DND-41 (cell line): ENCODE results near the gene TSPOAP1.
A peak's percentile ranks its signal among the peaks of the same experiment; 100 is the strongest.

Source experiments
- ATAC-seq: fragments of 200-7000 bp; cut with Tn5 transposase; 3 replicates; pipeline ENCODE4 v1.9.1; 2021; ENCODE audit warnings: low read depth; ENCODE audit not compliant: insufficient read depth
- DNase-seq: peaks from one replicate; pipeline ENCODE4 v3.0.0-alpha.2; 2020
- H2AFZ ChIP-seq: 2 replicates; pipeline ENCODE4 v1.6.0; 2012; ENCODE audit warnings: low read depth, low read length
- H3K27ac ChIP-seq: 2 replicates; pipeline ENCODE4 v1.5.1; 2012; ENCODE audit warnings: low read length, inconsistent platforms
- H3K27me3 ChIP-seq: fragments of 200-600 bp; sonication (generic); 2 replicates; pipeline ENCODE4 v1.6.0; 2012; ENCODE audit warnings: low read length, mild to moderate bottlenecking, inconsistent platforms; ENCODE audit not compliant: insufficient read depth, poor library complexity
- H3K36me3 ChIP-seq: 2 replicates; pipeline ENCODE4 v1.5.1; 2012; ENCODE audit warnings: low read length, inconsistent platforms; ENCODE audit not compliant: insufficient read depth
- H3K4me1 ChIP-seq: 2 replicates; pipeline ENCODE4 v1.5.1; 2012; ENCODE audit warnings: mild to moderate bottlenecking, low read length; ENCODE audit not compliant: insufficient read depth
- H3K4me2 ChIP-seq: 2 replicates; pipeline ENCODE4 v1.6.0; 2012; ENCODE audit warnings: mild to moderate bottlenecking, moderate library complexity, low read length, inconsistent platforms; ENCODE audit not compliant: insufficient read depth
- H3K4me3 ChIP-seq, 2 experiments: fragments of 200-600 bp in 1 of 2; shearing (Covaris generic) in 1 of 2; 2 replicates each; pipeline ENCODE4 v1.5.1; 2012 to 2016; ENCODE audit warnings: inconsistent platforms in 2 of 2, low read length in 2 of 2, mild to moderate bottlenecking in 2 of 2, low read depth in 1 of 2, moderate library complexity in 1 of 2
- H3K79me2 ChIP-seq: 2 replicates; pipeline ENCODE4 v1.6.0; 2012; ENCODE audit warnings: low read length, inconsistent platforms; ENCODE audit not compliant: insufficient read depth
- H3K9ac ChIP-seq: 2 replicates; pipeline ENCODE4 v1.6.0; 2012; ENCODE audit warnings: low read depth, mild to moderate bottlenecking, inconsistent platforms, low read length, moderate library complexity
- H3K9me3 ChIP-seq: 2 replicates; pipeline ENCODE4 v1.5.1; 2012; ENCODE audit warnings: low read length, moderate library complexity, mild to moderate bottlenecking, inconsistent platforms; ENCODE audit not compliant: insufficient read depth, severe bottlenecking
- H4K20me1 ChIP-seq: 2 replicates; pipeline ENCODE4 v1.6.0; 2012; ENCODE audit warnings: low read length; ENCODE audit not compliant: insufficient read depth
- EZH2 ChIP-seq: IDR thresholded peaks from 3 replicates; pipeline ENCODE4 v1.6.1; 2012; ENCODE audit warnings: borderline replicate concordance, low read depth, mild to moderate bottlenecking, moderate library complexity, low read length, inconsistent platforms; ENCODE audit not compliant: severe bottlenecking
- TF ChIP-seq, protein P1 (sequence below): IDR thresholded peaks from 2 replicates; pipeline ENCODE4 v1.5.1; 2012; ENCODE audit warnings: borderline replicate concordance, low read length, moderate library complexity, mild to moderate bottlenecking; ENCODE audit not compliant: poor library complexity, severe bottlenecking; ENCODE audit errors: extremely low read depth

TSPOAP1 gene

DNA sequence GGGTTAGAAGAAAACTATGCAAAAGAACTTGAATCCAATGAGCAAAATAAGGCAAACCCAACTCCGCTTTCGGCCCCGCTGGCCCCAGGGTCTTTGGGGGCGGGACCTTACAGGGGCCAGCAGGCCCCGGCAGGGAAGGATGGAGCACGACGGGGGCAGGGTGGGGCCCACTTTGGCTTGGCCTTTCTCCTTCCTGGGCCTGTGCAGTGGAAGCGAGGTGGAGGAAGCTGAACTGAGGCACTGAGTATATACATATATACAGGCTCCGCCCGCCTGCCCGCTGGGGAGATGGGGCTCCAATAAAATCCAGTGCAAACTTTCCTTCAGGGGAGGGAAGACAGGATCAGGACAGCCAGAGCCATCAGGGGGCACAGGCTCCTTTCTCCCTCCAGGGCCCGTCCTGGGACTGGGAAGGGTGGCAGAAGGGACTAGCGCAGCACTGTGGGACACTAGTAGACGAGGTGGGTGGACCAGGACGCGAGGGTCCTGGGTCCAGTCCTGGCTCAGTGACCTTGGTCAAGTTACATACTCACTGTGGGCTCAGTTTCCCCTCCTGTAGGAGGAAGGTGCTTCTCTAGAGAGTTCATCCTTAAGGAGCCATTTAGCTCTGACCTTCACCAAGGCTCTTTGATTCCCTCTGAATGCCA lies 27.0 kb downstream of the TSPOAP1 start:
- H4K20me1 ChIP-seq: no peaks in the 10 kb centered on the region
- TF ChIP-seq, protein P1, sequence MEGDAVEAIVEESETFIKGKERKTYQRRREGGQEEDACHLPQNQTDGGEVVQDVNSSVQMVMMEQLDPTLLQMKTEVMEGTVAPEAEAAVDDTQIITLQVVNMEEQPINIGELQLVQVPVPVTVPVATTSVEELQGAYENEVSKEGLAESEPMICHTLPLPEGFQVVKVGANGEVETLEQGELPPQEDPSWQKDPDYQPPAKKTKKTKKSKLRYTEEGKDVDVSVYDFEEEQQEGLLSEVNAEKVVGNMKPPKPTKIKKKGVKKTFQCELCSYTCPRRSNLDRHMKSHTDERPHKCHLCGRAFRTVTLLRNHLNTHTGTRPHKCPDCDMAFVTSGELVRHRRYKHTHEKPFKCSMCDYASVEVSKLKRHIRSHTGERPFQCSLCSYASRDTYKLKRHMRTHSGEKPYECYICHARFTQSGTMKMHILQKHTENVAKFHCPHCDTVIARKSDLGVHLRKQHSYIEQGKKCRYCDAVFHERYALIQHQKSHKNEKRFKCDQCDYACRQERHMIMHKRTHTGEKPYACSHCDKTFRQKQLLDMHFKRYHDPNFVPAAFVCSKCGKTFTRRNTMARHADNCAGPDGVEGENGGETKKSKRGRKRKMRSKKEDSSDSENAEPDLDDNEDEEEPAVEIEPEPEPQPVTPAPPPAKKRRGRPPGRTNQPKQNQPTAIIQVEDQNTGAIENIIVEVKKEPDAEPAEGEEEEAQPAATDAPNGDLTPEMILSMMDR: no peak
- TF ChIP-seq EZH2: no peak
- H3K27me3 ChIP-seq: no peaks in the 10 kb centered on the region
- DNase-seq (peak; percentile 3), ATAC-seq (no peak)
- H3K9me3 ChIP-seq: no peaks in the 10 kb centered on the region
- no peak overlapping the region for H3K27ac ChIP-seq
- no peak overlapping the region for H3K9ac ChIP-seq
- H3K4me1 ChIP-seq: no peaks in the 10 kb centered on the region
- H3K4me2 ChIP-seq: no peak overlapping the region
- H3K79me2 ChIP-seq: no peaks in the 10 kb centered on the region
- no peak overlapping the region for H2AFZ ChIP-seq
- H3K4me3 ChIP-seq: no peak overlapping the region
- H3K36me3 ChIP-seq: no peaks in the 10 kb centered on the region

DNA sequence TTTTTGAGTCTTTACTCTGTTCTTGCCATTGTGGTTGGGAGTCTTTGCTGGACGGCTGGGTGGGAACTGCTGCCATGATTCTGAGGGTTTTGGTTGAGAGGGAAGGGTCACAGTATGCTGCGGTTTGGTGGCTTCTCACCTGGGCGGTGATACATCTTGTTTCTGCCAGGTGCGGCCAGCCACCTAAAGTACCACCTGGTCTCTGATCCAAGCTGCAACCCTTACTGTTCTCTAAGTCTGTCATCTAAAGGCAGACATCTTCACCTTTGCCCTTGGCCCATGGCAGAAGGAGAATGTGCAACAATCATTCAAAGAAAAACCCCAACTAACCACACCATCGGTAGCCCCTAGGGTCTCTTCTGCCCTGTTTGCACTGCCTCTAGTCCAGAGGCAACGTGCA lies 28.3 kb downstream of the TSPOAP1 start:
- ATAC-seq: no peak; the same call in 2 of the 3 replicates
- H3K27me3 ChIP-seq: no peaks in the 10 kb centered on the region
- DNase-seq: peak; percentile 4

DNA sequence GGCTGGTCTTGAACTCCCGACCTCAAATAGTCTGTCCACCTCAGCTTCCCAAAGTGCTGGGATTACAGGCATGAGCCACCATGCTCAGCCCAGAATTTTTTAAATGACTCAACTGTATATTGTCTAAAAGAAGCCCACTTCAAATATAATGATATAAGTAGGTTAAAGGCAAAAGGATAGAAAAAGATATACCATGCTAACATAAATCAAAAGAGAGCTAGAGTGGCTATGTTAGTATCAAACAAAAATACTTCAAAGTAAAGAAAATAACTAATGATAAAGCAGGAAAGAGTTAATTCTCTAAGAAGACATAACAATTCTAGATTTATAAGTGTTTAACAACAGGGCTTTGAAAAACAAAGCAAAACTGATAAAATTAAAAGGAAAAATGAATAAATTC lies 34.6 kb downstream of the TSPOAP1 start:
- Histone ChIP-seq H2AFZ (no peak overlapping the region), H3K9ac (no peak overlapping the region), H3K4me3 (no peak overlapping the region), H3K27ac (no peak overlapping the region), H3K4me2 (no peak overlapping the region), H3K36me3 (no peaks in the 10 kb centered on the region), H3K4me1 (no peaks in the 10 kb centered on the region), H4K20me1 (no peaks in the 10 kb centered on the region), H3K79me2 (no peaks in the 10 kb centered on the region), H3K27me3 (peaks cover 14% of the 10 kb centered on the region), H3K9me3 (no peaks in the 10 kb centered on the region)
- DNase-seq: no peak
- ATAC-seq: no peak
- no peak for TF ChIP-seq EZH2
- TF ChIP-seq, protein P1: no peak

More for the DNA sequence above, 28.3 kb downstream of the TSPOAP1 start:
- Histone ChIP-seq H4K20me1 (no peaks in the 10 kb centered on the region), H3K79me2 (no peaks in the 10 kb centered on the region), H3K9me3 (no peaks in the 10 kb centered on the region), H3K4me3 (no peak overlapping the region), H2AFZ (no peak overlapping the region), H3K4me1 (no peaks in the 10 kb centered on the region), H3K4me2 (no peak overlapping the region), H3K27ac (no peak overlapping the region), H3K9ac (no peak overlapping the region), H3K36me3 (no peaks in the 10 kb centered on the region)
- no peak for TF ChIP-seq EZH2
- TF ChIP-seq, protein P1: no peak
